GM12878 (cell line): ENCODE data around the gene TRABD.

Experiments
- RELA ChIP-seq: fragments of 450-650 bp; IDR thresholded peaks from 2 replicates; pipeline ENCODE4 v1.8.0; 2014; ENCODE audit warnings: borderline replicate concordance; ENCODE audit not compliant: partially characterized antibody
- TF ChIP-seq, protein P1 (sequence below): fragments of 450-650 bp; formaldehyde crosslinking; IDR thresholded peaks from 2 replicates; pipeline ENCODE4 v1.5.0; 2022; ENCODE audit warnings: mild to moderate bottlenecking, missing genetic modification characterization
- TF ChIP-seq, protein P2 (sequence below), 3 experiments: IDR thresholded peaks in 2 of 3; conservative IDR thresholded peaks in 1 of 3; 2 replicates each; pipeline ENCODE4 v1.5.1; 2011; ENCODE audit warnings: low read depth in 3 of 3, low read length in 3 of 3, mild to moderate bottlenecking in 3 of 3, control low read depth in 2 of 3, moderate library complexity in 2 of 3, inconsistent platforms in 1 of 3, mixed read lengths in 1 of 3; ENCODE audit not compliant: control insufficient read depth in 2 of 3, insufficient read depth in 1 of 3; ENCODE audit errors: extremely low read depth in 1 of 3

DNA sequence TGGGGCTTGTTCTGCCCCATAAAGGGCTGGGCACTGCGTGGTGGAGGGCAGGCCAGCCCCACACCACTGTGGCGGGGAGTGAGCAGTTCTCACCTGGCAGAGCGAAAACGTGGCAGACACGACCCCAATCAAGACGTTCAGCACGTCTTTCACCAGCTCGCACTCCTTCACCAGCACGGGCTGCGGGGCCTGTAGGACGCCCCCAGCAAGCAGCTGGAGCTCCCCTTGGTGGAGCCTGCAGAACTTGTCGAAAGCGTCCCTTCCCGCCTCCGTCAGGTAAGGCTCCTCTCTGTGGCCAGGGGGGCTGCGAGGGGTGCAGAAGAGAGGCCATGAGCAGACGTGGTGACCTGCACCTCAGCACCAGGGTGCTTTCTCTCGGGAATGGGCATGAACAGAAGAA is 47.5 kb downstream of the TRABD start:
- no peak for TF ChIP-seq RELA
- TF ChIP-seq, protein P1, sequence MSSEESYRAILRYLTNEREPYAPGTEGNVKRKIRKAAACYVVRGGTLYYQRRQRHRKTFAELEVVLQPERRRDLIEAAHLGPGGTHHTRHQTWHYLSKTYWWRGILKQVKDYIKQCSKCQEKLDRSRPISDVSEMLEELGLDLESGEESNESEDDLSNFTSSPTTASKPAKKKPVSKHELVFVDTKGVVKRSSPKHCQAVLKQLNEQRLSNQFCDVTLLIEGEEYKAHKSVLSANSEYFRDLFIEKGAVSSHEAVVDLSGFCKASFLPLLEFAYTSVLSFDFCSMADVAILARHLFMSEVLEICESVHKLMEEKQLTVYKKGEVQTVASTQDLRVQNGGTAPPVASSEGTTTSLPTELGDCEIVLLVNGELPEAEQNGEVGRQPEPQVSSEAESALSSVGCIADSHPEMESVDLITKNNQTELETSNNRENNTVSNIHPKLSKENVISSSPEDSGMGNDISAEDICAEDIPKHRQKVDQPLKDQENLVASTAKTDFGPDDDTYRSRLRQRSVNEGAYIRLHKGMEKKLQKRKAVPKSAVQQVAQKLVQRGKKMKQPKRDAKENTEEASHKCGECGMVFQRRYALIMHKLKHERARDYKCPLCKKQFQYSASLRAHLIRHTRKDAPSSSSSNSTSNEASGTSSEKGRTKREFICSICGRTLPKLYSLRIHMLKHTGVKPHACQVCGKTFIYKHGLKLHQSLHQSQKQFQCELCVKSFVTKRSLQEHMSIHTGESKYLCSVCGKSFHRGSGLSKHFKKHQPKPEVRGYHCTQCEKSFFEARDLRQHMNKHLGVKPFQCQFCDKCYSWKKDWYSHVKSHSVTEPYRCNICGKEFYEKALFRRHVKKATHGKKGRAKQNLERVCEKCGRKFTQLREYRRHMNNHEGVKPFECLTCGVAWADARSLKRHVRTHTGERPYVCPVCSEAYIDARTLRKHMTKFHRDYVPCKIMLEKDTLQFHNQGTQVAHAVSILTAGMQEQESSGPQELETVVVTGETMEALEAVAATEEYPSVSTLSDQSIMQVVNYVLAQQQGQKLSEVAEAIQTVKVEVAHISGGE (CRISPR knock-in tag) = no peak
- TF ChIP-seq, protein P2, sequence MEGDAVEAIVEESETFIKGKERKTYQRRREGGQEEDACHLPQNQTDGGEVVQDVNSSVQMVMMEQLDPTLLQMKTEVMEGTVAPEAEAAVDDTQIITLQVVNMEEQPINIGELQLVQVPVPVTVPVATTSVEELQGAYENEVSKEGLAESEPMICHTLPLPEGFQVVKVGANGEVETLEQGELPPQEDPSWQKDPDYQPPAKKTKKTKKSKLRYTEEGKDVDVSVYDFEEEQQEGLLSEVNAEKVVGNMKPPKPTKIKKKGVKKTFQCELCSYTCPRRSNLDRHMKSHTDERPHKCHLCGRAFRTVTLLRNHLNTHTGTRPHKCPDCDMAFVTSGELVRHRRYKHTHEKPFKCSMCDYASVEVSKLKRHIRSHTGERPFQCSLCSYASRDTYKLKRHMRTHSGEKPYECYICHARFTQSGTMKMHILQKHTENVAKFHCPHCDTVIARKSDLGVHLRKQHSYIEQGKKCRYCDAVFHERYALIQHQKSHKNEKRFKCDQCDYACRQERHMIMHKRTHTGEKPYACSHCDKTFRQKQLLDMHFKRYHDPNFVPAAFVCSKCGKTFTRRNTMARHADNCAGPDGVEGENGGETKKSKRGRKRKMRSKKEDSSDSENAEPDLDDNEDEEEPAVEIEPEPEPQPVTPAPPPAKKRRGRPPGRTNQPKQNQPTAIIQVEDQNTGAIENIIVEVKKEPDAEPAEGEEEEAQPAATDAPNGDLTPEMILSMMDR (IDR thresholded peaks at IDR 0.05 in 2 of 3, conservative IDR thresholded peaks at IDR 0.05 in 1 of 3; ENCODE audit: control insufficient read depth in 2 of 3, extremely low read depth in 1 of 3, insufficient read depth in 1 of 3, low read depth in 3 of 3, low read length in 3 of 3) = no peak
